Gastrocnemius medialis (tissue), 4 donors: ENCODE results near the gene SSTR3.

ENCODE experiments used
- POLR2A ChIP-seq, 2 donors: fragments of 450-650 bp; IDR thresholded peaks; one replicate each; pipeline ENCODE4 v1.6.1; 2017; ENCODE audit warnings: antibody characterized with exemption in 2 of 2, mild to moderate bottlenecking in 2 of 2, moderate library complexity in 2 of 2
- TF ChIP-seq, protein P1 (sequence below), 5 experiments: fragments of 450-650 bp in 3 of 5; fragments of 200-600 bp in 2 of 5; sonication (generic) in 2 of 5; IDR thresholded peaks in 4 of 5; conservative IDR thresholded peaks in 1 of 5; 1 replicate in 4 of 5; 2 replicates in 1 of 5; pipeline ENCODE4 v1.5.1; 2016 to 2019; ENCODE audit warnings: antibody characterized with exemption in 5 of 5, mild to moderate bottlenecking in 3 of 5, moderate library complexity in 3 of 5

DNA sequence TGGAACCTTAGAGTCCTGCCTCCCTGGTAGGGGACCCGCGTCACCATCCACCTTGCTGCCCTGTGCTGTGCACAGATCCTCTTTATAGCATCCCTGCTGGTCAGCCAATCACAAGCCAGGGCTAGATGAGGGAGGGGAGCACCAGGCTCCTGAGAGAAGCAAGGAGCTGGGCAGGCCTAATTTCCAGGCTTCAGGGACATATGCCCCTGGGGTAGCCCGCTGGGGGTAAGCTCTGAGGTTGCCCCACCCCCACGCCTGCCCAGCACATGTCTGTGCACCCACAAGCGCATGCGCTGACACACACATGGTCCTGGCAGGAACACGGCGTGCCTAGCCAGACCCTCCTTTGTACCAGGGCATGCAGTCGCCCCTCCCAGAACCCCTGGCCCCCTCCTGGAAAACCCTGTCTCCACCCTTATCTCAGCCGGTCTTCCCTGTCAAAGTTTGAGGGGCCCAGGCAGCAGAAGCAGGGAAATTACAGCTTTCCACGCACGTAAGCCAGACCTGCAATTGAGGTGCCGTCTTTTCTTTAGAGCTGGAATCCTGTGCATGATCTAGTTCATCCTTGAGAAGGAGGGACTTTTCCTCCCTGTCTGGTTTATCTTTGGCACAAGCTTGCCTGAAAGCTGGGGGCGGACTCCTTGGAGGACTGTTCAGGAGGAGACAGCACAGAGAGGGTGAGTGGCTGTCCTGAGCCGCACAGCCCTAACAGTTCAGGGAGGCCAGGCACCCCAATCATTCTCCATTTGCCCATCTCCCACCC is 2.1 kb downstream of the SSTR3 start:
- TF ChIP-seq, protein P1, sequence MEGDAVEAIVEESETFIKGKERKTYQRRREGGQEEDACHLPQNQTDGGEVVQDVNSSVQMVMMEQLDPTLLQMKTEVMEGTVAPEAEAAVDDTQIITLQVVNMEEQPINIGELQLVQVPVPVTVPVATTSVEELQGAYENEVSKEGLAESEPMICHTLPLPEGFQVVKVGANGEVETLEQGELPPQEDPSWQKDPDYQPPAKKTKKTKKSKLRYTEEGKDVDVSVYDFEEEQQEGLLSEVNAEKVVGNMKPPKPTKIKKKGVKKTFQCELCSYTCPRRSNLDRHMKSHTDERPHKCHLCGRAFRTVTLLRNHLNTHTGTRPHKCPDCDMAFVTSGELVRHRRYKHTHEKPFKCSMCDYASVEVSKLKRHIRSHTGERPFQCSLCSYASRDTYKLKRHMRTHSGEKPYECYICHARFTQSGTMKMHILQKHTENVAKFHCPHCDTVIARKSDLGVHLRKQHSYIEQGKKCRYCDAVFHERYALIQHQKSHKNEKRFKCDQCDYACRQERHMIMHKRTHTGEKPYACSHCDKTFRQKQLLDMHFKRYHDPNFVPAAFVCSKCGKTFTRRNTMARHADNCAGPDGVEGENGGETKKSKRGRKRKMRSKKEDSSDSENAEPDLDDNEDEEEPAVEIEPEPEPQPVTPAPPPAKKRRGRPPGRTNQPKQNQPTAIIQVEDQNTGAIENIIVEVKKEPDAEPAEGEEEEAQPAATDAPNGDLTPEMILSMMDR (IDR thresholded peaks at IDR 0.05 in 4 of 5, conservative IDR thresholded peaks at IDR 0.05 in 1 of 5), result no peak
- no peak for TF ChIP-seq POLR2A (IDR thresholded peaks at IDR 0.05)
